Epithelial cell of prostate (primary cell): ENCODE data around the gene ZNF653.
"Not testable (repeated sequence)": the region's sequence is repeated elsewhere in the genome, so short reads cannot be mapped to it uniquely, and the experiment has no call there.

ENCODE experiments used
- DNase-seq: peaks from one replicate; pipeline ENCODE4 v3.0.0-alpha.2; 2011; ENCODE audit warnings: low read depth, low spot score
- H3K27ac ChIP-seq: fragments of 450-650 bp; 2 replicates; pipeline ENCODE4 v1.5.1; 2017; ENCODE audit warnings: mild to moderate bottlenecking

The ZNF653 gene

DNA sequence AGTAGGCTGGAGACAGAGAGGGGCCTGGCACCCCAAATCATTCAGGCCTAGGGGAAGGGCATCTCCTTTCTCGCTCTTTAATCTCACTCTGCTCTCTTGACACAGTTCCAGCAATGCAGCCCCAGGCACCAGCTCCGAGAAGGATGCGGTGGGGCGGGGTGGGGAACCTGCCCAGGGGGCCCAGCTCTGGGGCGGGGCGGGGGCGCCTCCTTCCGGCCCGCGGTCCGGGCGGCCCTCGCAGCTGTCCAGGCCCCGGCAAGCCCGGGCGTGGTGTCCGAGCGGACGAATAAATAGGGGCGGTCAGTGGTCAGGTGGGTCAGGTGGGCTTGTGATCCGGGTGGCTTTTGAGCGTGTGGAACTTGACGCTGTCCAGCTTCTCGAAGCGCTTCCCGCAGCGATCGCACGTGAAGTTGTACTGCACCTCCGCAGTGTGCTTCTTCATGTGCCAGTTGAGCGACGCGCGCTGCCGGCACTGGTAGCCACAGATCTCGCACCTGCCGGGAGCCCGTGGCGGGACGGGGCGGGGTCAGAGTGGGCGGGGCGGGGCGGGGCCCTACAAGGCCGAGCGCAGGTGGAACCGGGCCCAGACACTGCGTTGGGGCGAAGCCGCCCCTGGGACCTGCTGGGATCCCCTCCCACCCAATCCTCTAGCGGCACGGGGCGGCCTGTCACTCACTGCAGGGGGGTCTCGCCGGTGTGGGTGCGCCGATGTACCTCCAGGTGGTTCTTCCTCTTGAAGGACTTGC lies 22.1 kb downstream of the ZNF653 start:
- DNase-seq: no peak
- no peak overlapping the region for H3K27ac ChIP-seq

GRCh38 chr19:11482384-11483050 lies 23.1 kb downstream of the ZNF653 start:
- no peak overlapping the region for H3K27ac ChIP-seq
- DNase-seq: no peak

DNA sequence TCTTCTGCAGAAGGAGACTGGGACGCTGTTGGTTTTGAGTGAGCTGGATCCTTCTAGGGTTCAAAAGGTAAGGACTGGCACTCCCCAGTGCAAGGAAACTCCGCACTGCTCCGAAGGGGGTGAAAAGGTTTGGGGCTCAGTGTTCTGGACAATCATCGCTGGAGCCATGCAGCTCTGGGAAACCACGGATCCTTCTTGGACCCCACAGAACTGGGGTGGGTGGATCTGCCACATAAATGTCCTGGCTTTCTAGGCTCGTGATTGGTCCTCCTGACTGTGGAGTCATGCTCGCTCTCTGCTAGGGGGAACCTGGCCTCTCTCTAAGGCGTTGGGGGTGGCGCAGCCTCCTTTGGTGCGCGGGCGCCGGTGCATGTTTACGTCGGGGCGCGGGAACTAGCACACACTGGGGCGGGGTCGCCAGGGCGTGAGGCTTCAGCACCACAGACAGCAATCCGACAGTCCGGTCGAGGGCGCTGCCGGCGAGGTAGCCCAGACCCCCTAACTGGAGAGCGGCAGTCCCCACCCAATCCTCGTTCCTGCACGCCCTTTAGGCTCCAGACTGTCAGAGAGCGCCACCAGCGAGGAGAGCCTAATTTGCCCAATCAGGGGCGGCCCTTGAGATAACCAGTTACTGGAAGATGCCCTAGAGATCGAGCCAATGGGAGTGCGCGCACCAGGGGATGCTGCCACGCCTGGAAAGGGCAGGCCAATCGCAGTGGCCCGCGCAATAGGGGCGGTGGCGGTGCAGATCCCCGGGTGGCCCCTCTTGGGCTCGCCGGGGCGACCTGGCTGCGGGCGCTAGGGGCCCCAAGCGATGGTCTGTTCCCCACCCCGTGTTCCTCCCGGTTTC lies 23.9 kb downstream of the ZNF653 start:
- DNase-seq: peak; percentile 41
- H3K27ac ChIP-seq: no peak overlapping the region

- no peak for DNase-seq
- H3K27ac ChIP-seq: no peak within 1 kb of the TSS
Observed at GRCh38 chr19:11480715-11481533, 24.7 kb downstream of the ZNF653 start, which contains the start of gene ELAVL3. ELAVL3 (minus strand) TSS chr19:11481046; CDS start chr19:11480608, 438 bp downstream.

GRCh38 chr19:11479898-11480714 lies 25.5 kb downstream of the ZNF653 start:
- no peak for DNase-seq
- no peak overlapping the region for H3K27ac ChIP-seq

DNA sequence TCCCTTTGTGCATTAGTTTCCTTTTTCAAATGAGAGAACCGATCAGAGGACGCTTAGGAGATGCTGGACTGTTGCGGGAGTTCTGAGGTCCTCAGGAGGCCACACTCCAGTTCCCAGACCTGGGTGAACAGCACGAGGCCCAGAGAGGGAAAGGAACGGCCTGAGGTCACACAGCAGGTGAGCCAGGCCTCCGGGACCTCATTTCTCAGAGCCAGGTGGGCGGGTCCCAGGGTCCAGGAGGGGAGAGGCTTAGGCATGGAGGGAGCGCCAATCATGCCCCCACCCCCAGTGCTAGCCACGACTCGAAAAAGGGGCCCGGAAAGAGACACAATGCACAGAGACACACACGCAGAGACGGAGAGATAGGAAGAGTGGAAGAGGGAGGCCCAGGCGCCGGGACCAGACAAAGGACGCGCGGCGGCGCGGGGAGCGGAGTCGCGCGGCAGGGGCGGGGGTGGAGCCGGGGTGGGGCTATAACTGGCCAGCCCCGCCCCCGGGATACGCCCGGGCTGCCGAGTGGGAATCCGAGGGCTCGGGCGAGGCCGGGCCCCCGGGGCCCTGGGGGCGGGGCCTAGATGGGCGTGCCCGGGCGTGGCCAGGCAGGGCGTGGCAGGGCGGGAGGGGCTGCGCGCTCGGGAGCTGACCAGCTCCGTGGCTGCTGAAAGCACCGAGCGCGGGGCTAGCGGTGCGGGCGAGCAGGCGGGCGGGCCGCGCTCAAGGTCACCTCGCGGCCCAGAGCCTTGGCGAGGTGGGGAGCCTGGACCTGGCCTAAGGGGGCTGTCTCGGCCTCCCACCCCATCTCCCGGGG lies 26.3 kb downstream of the ZNF653 start:
- no peak overlapping the region for H3K27ac ChIP-seq
- DNase-seq: no peak

DNA sequence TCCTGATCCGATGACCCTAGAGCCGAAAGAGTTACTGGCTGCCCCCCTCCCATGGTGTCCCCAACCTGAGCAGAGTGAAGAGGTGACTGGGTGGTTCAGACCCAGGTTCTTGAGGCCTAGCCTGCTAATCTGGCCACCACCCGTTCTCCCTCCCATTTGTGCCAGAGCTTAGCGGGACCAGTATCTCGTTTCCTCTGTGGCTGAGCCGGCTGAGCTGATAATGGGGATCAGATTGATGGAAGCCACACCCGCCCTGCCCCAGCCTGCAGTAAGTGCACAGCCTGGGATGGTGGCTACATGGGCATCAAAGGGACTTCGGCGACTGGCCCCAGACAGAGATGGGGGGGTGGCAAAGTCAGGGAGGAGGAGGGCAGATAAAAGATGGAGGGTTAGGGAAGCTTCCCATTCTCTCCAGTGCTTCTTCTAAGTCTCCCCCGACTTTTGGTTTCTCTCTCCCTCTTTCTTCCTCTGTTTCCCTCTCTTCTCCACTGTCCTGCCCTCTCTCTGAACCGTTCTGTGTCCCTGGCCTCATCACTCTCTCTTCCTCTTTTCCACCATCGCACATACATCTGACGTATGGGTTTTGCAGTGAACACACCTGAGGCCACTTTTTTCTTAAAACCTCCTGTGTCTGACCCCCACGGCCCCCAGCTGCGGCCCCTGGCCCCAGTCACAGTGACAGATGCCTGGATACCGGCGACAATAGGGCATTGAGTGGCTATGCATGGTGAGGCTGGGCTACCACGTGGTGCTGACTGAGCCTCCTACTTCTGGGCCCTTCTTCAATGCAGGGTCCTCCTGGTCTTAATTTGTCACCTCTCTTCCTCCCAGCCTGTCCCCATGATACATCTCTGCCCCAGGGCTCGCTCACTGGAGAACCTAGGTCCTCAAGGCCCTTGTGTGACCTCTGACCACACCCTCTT lies 27.2 kb downstream of the ZNF653 start:
- H3K27ac ChIP-seq: no peak overlapping the region
- no peak for DNase-seq

- DNase-seq: no peak
- no peak overlapping the region for H3K27ac ChIP-seq
Observed at GRCh38 chr19:11475861-11476260, 29.8 kb downstream of the ZNF653 start.

- DNase-seq, H3K27ac ChIP-seq: not testable (repeated sequence)
Observed at GRCh38 chr19:11475343-11475742, 30.3 kb downstream of the ZNF653 start.

- no peak for DNase-seq
- H3K27ac ChIP-seq: no peak overlapping the region
Observed at GRCh38 chr19:11473725-11474124, 31.9 kb downstream of the ZNF653 start.

- DNase-seq, H3K27ac ChIP-seq: not testable (repeated sequence)
Observed at GRCh38 chr19:11468266-11468845, 37.3 kb downstream of the ZNF653 start.

GRCh38 chr19:11465600-11465999 lies 40.0 kb downstream of the ZNF653 start:
- no peak overlapping the region for H3K27ac ChIP-seq
- DNase-seq: no peak

DNA sequence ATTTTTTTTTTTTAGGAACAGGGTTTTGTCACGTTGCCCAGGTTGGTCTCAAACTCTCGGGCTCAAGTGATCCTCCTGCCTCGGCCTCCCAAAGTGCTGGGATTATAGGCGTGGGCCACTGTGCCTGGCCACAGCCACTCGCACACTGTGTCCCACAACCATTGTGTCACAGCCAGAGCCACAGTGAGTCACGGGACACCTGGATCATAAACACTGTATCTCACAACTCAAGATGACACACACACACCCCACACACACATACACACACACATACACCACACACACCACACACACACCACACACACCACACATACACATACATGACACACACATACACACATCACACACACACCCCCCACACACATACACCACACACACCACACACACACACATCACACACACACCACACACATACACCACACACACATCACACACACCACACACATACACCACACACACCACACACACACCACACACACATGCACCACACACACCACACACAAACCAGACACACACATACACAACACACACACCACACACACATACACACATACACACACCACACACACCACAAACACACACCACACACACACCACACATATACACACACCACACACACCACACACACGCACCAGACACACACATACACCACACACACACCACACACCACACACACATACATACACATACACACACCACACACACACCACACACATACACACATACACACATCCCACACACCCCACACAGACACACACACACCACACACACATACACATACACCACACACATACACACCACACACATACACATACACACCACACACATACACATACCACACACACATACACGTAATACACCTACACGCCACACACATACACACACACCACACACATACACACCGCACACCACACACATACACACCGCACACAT lies 41.0 kb downstream of the ZNF653 start:
- DNase-seq: no peak
- no peak overlapping the region for H3K27ac ChIP-seq

GRCh38 chr19:11463391-11463790 lies 42.2 kb downstream of the ZNF653 start:
- no peak for DNase-seq
- H3K27ac ChIP-seq: no peak overlapping the region

DNA sequence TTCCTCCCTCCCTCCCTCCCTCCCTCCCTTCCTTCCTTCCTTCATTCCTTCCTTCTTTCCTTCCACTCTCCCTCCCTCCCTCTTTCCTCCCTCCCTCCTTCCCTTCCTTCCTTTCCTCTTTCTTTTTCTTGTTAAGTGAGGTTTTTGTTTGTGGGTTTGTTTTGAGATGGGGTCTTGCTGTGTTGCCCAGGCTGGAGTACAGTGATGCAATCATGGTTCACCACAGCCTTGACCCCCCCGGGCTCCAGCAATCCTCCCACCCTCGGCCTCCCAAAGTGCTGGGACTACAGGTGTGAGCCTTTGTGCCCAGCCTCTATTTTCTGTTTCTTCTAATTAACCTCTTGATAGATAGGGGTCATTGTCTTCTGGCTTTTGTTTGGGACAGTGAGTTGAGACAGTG lies 44.2 kb downstream of the ZNF653 start:
- no peak overlapping the region for H3K27ac ChIP-seq
- no peak for DNase-seq

DNA sequence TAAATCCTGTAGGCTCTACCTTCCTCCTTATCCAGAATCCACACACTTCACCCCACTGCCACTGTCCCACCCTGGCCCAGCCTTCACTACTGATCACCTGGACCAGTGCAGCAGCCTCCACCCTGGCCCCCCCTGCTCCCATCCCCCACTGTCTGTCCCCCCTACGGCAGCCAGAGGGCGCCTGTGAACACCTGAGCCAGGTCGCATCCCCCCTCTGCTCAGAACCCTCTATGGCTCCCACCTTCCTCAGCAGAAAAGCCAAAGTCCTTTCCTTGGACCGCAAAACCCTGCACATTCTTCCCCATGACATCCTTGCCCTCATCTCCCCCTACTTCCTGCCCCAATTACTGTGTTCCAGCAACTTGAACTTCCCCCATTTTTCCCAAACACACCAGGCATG lies 45.4 kb downstream of the ZNF653 start:
- DNase-seq: no peak
- no peak overlapping the region for H3K27ac ChIP-seq
